Liver (tissue), 9 donors: ENCODE data around the gene HLA-DRA. TPM values are rescaled to one million over a fixed set of nuclear protein-coding genes. Genes with fewer than 3 reads are reported as not detected.

Experiments used
- DNase-seq: peaks from one replicate; pipeline ENCODE4 v3.0.0-alpha.2; 2017; ENCODE audit warnings: low spot score
- H3K27ac ChIP-seq, 2 donors: one replicate each; pipeline ENCODE4 v1.7.0; 2013; ENCODE audit warnings: inconsistent platforms in 2 of 2, low read length in 2 of 2, control low read depth in 1 of 2, low read depth in 1 of 2, mild to moderate bottlenecking in 1 of 2
- H3K27me3 ChIP-seq, 4 donors: one replicate each; pipeline versions ENCODE4 v1.6.1 to v1.7.0; 2013; ENCODE audit warnings: low read length in 3 of 4, inconsistent platforms in 1 of 4, mild to moderate bottlenecking in 1 of 4, moderate library complexity in 1 of 4; ENCODE audit not compliant: control insufficient read depth in 4 of 4, insufficient read depth in 4 of 4
- H3K36me3 ChIP-seq, 4 donors: one replicate each; pipeline versions ENCODE4 v1.6.1 to v1.7.0; 2013; ENCODE audit warnings: low read length in 3 of 4, mild to moderate bottlenecking in 3 of 4, low read depth in 1 of 4, moderate library complexity in 1 of 4; ENCODE audit not compliant: control insufficient read depth in 4 of 4, insufficient read depth in 3 of 4
- H3K4me1 ChIP-seq, 4 donors: one replicate each; pipeline versions ENCODE4 v1.6.1 to v1.7.0; 2013; ENCODE audit warnings: low read length in 3 of 4, mild to moderate bottlenecking in 3 of 4, moderate library complexity in 1 of 4; ENCODE audit not compliant: control insufficient read depth in 4 of 4, insufficient read depth in 4 of 4
- H3K4me3 ChIP-seq, 3 donors: one replicate each; pipeline versions ENCODE4 v1.6.1 to v1.7.0; 2013; ENCODE audit warnings: low read length in 3 of 3, control low read depth in 1 of 3, low read depth in 1 of 3, mild to moderate bottlenecking in 1 of 3
- H3K9ac ChIP-seq, 2 donors: one replicate each; pipeline ENCODE4 v1.7.0; 2013; ENCODE audit warnings: low read length in 2 of 2, mild to moderate bottlenecking in 2 of 2, moderate library complexity in 2 of 2, control low read depth in 1 of 2, low read depth in 1 of 2
- H3K9me3 ChIP-seq, 4 donors: one replicate each; pipeline versions ENCODE4 v1.6.1 to v1.7.0; 2013; ENCODE audit warnings: low read length in 3 of 4; ENCODE audit not compliant: control insufficient read depth in 4 of 4
- ATF3 ChIP-seq: IDR thresholded peaks from 2 replicates; pipeline ENCODE4 v1.6.1; 2016; ENCODE audit warnings: antibody characterized with exemption
- CTCF ChIP-seq: fragments of 150-350 bp; IDR thresholded peaks from 2 replicates; pipeline ENCODE4 v1.5.1; 2017; ENCODE audit warnings: improper control_type of control experiment, low read depth, low read length; ENCODE audit not compliant: missing input control
- FOXA2 ChIP-seq: IDR thresholded peaks from 2 replicates; pipeline ENCODE4 v1.6.1; 2016; ENCODE audit warnings: antibody characterized with exemption
- GABPA ChIP-seq, 2 donors: IDR thresholded peaks in 1 of 2; conservative IDR thresholded peaks in 1 of 2; 2 replicates each; pipeline ENCODE4 v1.6.1; 2016; ENCODE audit warnings: antibody characterized with exemption in 2 of 2, mild to moderate bottlenecking in 1 of 2, moderate library complexity in 1 of 2
- HNF4A ChIP-seq, 2 donors: conservative IDR thresholded peaks; 2 replicates each; pipeline ENCODE4 v1.6.1; 2016; ENCODE audit warnings: antibody characterized with exemption in 2 of 2, mild to moderate bottlenecking in 2 of 2
- HNF4G ChIP-seq: IDR thresholded peaks from 2 replicates; pipeline ENCODE4 v1.6.1; 2016; ENCODE audit warnings: antibody characterized with exemption
- JUND ChIP-seq, 2 donors: IDR thresholded peaks; 2 replicates each; pipeline ENCODE4 v1.6.1; 2016; ENCODE audit warnings: antibody characterized with exemption in 2 of 2
- MAX ChIP-seq: IDR thresholded peaks from 2 replicates; pipeline ENCODE4 v1.6.1; 2016; ENCODE audit warnings: antibody characterized with exemption
- NR2F2 ChIP-seq: IDR thresholded peaks from 2 replicates; pipeline ENCODE4 v1.6.1; 2016; ENCODE audit warnings: antibody characterized with exemption
- RAD21 ChIP-seq, 2 donors: IDR thresholded peaks; 2 replicates each; pipeline ENCODE4 v1.6.1; 2016; ENCODE audit warnings: antibody characterized with exemption in 2 of 2, mild to moderate bottlenecking in 2 of 2
- RXRA ChIP-seq, 2 donors: IDR thresholded peaks; 2 replicates each; pipeline ENCODE4 v1.6.1; 2017 to 2018; ENCODE audit warnings: antibody characterized with exemption in 2 of 2, mild to moderate bottlenecking in 1 of 2
- SP1 ChIP-seq: IDR thresholded peaks from 2 replicates; pipeline ENCODE4 v1.6.1; 2018; ENCODE audit warnings: antibody characterized with exemption, mild to moderate bottlenecking
- TAF1 ChIP-seq: conservative IDR thresholded peaks from 2 replicates; pipeline ENCODE4 v1.6.1; 2016; ENCODE audit warnings: antibody characterized with exemption, mild to moderate bottlenecking
- YY1 ChIP-seq: IDR thresholded peaks from 2 replicates; pipeline ENCODE4 v1.6.1; 2016; ENCODE audit warnings: antibody characterized with exemption, mild to moderate bottlenecking
- WGBS: extraction: QIAGEN DNeasy Blood & Tissue Kit; methylation state at CpG from one replicate; pipeline ENCODE4 v1.1.7; 2013; 5-methylcytosine and 5-hydroxymethylcytosine counted together
- polyA plus RNA-seq, 2 donors: library from polyadenylated mRNA; stranded (reverse) in 1 of 2; unstranded in 1 of 2; fragments of 200-250 nt in 1 of 2; fragments of >200 nt in 1 of 2; fragmentation: Nextera tagmentation in 1 of 2; extraction: Ambion mirVana in 1 of 2; gene quantifications; one replicate each; pipeline versions ENCODE4 v1.2.1 to v1.2.3, GENCODE V29; 2013 to 2015
- total RNA-seq, 2 donors: library from RNA; depleted of rRNA; stranded (reverse); fragments of >200 nt; gene quantifications; one replicate each; pipeline ENCODE4 v1.2.3, GENCODE V29; 2014
- donor health status: healthy.
- donor health status: healthy.
- donor health status: healthy.
- donor health status: healthy.
- donor health status: healthy.

HLA-DRA gene
- total and polyA plus RNA-seq, 4 donors = 53.4 to 145 (median 88.2) TPM

- DNase-seq = no peak
- TF ChIP-seq CTCF (no peak), JUND (IDR thresholded peaks at IDR 0.05) (no peak), ATF3 (no peak), GABPA (IDR thresholded peaks at IDR 0.05 in 1 of 2, conservative IDR thresholded peaks at IDR 0.05 in 1 of 2) (no peak), FOXA2 (no peak), HNF4A (conservative IDR thresholded peaks at IDR 0.05) (no peak), RXRA (IDR thresholded peaks at IDR 0.05) (no peak)
- H3K27ac ChIP-seq = no peak overlapping the region
Measured at GRCh38 chr6:32436186-32436585, 3.5 kb upstream of the HLA-DRA start.

GRCh38 chr6:32436995-32437836, 2.5 kb upstream of the HLA-DRA start:
- H3K4me1 ChIP-seq = no peaks in the 10 kb centered on the region
- no peak for DNase-seq
- TF ChIP-seq TAF1 = no peak
- TF ChIP-seq YY1 = no peak
- TF ChIP-seq HNF4A (conservative IDR thresholded peaks at IDR 0.05) = no peak
- TF ChIP-seq RAD21 (IDR thresholded peaks at IDR 0.05) = no peak
- no peak for TF ChIP-seq SP1
- TF ChIP-seq GABPA (IDR thresholded peaks at IDR 0.05 in 1 of 2, conservative IDR thresholded peaks at IDR 0.05 in 1 of 2) = no peak
- TF ChIP-seq ATF3 = no peak
- no peak for TF ChIP-seq CTCF
- TF ChIP-seq JUND (IDR thresholded peaks at IDR 0.05) = no peak
- no peak for TF ChIP-seq HNF4G
- no peak for TF ChIP-seq FOXA2
- TF ChIP-seq NR2F2 = no peak
- no peak for TF ChIP-seq RXRA (IDR thresholded peaks at IDR 0.05)
- TF ChIP-seq MAX = no peak

More at GRCh38 chr6:32436186-32436585, 3.5 kb upstream of the HLA-DRA start:
- Histone ChIP-seq H3K9me3 (no peaks in the 10 kb centered on the region), H3K4me1 (no peaks in the 10 kb centered on the region), H3K27me3 (peaks cover 0 to 3% (median under 1%) of the 10 kb centered on the region in 4 donors), H3K9ac (no peak overlapping the region), H3K36me3 (no peaks in the 10 kb centered on the region), H3K4me3 (no peak overlapping the region)
- WGBS = 65% methylated on average over 4 of the region's 4 CpGs

More at GRCh38 chr6:32436995-32437836, 2.5 kb upstream of the HLA-DRA start:
- Histone ChIP-seq H3K4me3 (no peak overlapping the region), H3K9me3 (no peaks in the 10 kb centered on the region), H3K27ac (peak overlapping the region in 1 of 2 donors; percentile 56), H3K36me3 (no peaks in the 10 kb centered on the region), H3K27me3 (peaks cover 0 to 1% (median 0%) of the 10 kb centered on the region in 4 donors), H3K9ac (no peak overlapping the region)
- 64% methylated on average over 2 of the region's 2 CpGs for WGBS
